HG03342 (cell line): ENCODE measurements around the gene PCDHGB5.

Experiments
- ATAC-seq: cut with Tn5 transposase; IDR thresholded peaks from one replicate; pipeline ENCODE4 v1.9.1; 2021; ENCODE audit warnings: mild to moderate bottlenecking, moderate library complexity; ENCODE audit not compliant: unreplicated experiment

PCDHGB5 gene

DNA sequence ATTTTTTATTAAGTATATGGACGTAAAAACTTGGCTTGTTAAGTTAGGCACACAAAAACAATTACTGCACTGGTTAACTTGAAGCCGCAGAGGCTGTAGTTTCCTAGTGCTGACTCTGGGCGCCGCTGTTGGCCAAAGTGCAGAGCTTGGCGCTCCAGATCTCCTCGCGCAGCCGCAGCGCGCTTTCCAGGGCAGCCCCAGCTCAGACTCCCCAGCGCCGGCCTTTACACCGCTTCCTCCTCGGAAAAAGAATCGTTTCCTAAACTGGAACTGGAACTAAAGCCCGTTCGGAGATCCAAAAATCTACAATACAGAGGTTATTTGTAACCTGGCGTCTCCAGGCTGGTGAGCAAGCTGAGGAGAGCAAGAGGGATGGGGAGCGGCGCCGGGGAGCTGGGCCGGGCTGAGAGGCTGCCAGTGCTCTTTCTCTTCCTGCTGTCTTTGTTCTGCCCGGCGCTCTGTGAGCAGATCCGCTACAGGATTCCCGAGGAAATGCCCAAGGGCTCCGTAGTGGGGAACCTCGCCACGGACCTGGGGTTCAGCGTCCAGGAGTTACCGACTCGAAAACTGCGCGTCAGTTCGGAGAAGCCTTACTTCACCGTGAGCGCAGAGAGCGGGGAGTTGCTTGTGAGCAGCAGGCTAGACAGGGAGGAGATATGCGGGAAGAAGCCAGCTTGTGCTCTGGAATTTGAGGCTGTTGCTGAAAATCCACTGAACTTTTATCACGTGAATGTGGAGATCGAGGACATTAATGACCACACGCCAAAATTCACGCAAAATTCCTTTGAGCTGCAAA is at the start of gene PCDHGB5:
TSS of gene PCDHGB5 (plus strand) at position 192 of the 796 bp plus-strand sequence. CDS start at position 373, 181 bp downstream.
- ATAC-seq = peak; percentile 90

DNA sequence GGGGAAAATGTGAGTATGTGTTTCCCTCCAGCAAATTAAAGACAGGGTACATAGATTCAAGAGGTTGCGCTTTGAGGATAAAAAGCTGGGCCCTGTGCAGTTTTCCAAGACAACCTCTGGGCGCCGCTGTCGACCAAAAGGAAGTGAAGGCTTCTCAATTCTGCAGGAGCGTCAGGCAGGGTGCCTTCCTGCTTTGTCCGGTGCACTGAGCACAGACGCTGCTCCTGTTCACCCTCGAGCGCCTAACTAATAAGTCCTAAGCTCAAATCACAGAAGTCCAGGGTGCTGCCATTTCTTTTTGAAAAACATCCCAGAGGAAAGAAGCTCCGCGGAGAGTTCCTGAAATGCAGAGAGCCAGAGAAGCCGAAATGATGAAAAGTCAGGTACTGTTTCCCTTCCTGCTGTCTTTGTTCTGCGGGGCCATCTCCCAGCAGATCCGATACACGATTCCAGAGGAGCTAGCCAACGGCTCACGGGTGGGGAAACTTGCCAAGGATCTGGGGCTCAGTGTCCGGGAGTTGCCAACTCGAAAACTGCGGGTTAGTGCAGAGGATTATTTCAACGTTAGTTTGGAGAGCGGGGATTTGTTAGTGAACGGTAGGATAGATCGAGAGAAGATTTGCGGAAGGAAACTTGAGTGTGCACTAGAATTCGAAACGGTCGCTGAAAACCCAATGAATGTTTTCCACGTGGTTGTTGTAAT is 47.7 kb upstream of the PCDHGB5 start, which contains the start of gene PCDHGB1:
TSS of gene PCDHGB1 (plus strand) at position 183 of the 703 bp plus-strand sequence. CDS start at position 345, 162 bp downstream.
- no peak for ATAC-seq

- ATAC-seq = no peak
These were observed 46.2 kb upstream of the PCDHGB5 start for GRCh38 chr5:141351591-141351990.

- no peak for ATAC-seq
These were observed 42.8 kb upstream of the PCDHGB5 start, which contains the start of gene PCDHGA4 for GRCh38 chr5:141354900-141355469. Gene PCDHGA4 (plus strand): TSS chr5:141355021. CDS start chr5:141355108, 87 bp downstream.

DNA sequence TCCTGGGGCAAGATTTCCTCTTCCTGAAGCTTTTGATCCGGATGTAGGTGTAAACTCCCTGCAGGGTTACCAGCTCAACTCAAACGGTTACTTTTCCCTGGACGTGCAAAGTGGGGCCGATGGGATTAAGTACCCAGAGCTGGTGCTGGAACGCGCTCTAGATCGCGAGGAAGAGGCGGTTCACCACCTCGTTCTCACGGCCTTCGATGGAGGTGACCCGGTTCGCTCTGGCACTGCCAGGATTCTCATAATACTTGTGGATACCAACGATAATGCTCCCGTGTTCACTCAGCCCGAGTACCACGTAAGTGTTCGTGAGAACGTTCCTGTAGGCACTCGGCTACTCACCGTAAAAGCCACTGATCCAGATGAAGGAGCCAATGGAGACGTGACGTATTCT is 42.1 kb upstream of the PCDHGB5 start:
- no peak for ATAC-seq

DNA sequence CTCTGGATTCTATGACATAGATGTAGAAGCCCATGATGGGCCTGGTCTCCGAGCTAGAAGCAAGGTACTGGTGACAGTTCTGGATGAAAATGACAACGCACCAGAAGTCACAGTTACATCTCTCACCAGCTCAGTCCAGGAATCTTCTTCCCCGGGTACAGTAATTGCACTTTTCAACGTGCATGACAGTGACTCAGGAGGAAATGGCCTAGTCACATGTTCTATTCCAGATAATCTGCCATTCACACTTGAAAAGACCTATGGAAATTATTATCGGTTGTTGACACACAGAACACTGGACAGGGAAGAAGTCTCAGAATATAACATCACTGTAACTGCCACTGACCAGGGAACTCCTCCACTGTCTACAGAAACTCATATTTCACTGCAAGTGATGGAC is 41.6 kb upstream of the PCDHGB5 start:
- no peak for ATAC-seq

GRCh38 chr5:141356950-141357349 is 40.8 kb upstream of the PCDHGB5 start:
- no peak for ATAC-seq

- ATAC-seq = no peak
These were observed 37.8 kb upstream of the PCDHGB5 start, which contains the start of gene PCDHGB2 for GRCh38 chr5:141359790-141360426. Gene PCDHGB2 (plus strand): TSS chr5:141359994. CDS start chr5:141360136, 142 bp downstream.

GRCh38 chr5:141360685-141361084 is 37.1 kb upstream of the PCDHGB5 start:
- ATAC-seq = no peak

- ATAC-seq = no peak
These were observed 35.0 kb upstream of the PCDHGB5 start for GRCh38 chr5:141362719-141363118.

DNA sequence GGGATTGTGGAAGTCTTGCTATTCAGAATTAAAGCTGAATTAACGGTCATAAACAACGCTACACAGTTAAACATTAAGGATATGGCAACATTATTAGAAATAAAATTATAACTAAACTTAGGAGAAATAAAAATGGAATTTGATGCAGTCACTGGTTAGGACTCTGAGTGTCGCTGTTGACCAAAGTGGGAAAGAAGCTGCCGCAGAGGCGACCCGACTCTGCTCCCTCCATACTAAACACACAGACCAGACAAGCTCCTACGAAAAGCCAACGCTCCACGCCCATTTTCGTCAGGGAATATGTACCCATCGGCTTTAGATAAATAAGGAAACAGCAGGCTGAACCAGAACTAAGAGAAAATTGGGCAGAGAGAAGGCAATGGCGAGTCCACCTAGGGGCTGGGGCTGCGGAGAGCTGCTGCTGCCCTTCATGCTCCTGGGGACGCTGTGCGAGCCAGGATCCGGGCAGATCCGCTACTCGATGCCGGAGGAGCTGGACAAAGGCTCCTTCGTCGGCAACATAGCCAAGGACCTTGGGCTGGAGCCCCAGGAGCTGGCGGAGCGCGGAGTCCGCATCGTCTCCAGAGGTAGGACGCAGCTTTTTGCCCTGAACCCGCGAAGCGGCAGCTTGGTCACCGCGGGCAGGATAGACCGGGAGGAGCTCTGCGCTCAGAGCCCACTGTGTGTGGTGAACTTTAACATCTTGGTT is 33.6 kb upstream of the PCDHGB5 start, which contains the start of gene PCDHGA5:
TSS of gene PCDHGA5 (plus strand) at position 211 of the 709 bp plus-strand sequence. CDS start at position 380, 169 bp downstream.
- no peak for ATAC-seq

GRCh38 chr5:141366016-141366896 is 31.5 kb upstream of the PCDHGB5 start:
- ATAC-seq = no peak

DNA sequence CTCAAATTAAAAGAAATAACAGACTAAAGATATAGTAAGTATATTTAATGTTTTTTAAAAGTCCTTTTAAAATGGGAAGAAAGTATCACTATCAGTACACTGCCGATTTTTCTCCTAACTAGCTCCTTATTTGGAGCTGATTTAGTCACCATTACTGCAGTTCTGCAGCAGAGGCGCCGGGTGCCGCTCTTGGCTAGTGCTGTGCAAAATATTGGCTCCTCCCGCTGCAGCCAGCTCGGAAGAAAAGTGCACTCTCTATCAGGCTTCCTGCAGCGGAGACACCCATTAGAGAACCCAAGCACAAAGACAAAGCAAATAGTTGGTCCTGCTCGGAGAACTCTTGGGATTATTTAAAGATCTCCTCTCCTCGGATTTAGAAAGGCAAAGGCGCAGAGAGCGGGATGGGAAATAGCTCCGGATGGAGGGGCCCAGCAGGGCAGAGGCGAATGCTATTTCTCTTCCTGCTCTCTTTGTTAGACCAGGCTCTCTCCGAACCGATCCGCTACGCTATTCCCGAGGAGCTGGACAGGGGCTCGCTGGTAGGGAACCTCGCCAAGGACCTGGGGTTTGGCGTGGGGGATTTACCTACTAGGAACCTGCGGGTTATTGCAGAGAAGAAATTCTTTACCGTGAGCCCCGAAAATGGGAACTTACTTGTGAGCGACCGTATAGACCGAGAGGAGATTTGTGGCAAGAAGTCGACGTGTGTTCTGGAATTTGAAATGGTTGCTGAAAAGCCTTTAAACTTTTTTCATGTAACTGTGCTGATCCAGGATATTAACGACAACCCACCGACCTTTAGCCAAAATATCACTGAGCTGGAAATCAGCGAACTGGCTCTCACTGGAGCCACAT is 27.5 kb upstream of the PCDHGB5 start, which contains the start of gene PCDHGB3:
TSS of gene PCDHGB3 (plus strand) at position 249 of the 855 bp plus-strand sequence. CDS start at position 402, 153 bp downstream.
- ATAC-seq = peak; percentile 82

DNA sequence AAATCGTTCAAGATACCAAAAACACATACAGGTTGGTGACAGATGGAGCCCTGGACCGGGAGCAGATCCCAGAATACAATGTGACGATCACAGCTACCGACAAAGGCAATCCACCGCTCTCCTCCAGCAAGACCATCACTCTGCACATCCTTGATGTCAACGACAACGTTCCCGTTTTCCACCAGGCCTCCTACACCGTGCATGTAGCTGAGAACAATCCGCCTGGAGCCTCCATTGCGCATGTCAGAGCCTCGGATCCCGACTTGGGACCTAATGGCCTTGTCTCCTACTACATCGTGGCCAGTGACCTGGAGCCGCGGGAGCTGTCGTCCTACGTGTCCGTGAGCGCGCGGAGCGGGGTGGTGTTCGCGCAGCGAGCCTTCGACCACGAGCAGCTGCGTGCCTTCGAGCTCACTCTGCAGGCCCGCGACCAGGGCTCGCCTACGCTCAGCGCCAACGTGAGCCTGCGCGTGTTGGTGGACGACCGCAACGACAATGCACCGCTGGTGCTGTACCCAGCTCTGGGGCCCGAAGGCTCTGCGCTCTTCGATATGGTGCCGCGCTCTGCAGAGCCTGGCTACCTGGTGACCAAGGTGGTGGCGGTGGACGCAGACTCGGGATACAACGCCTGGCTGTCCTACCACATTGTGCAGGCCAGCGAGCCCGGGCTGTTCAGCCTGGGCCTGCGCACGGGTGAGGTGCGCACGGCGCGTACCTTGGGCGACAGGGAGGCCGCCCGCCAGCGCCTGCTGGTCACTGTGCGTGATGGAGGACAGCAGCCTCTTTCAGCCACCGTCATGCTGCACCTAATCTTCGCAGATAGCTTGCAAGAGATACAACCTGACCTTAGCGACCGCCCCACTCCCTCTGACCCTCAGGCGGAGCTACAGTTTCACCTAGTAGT is 25.9 kb upstream of the PCDHGB5 start:
- ATAC-seq = no peak

DNA sequence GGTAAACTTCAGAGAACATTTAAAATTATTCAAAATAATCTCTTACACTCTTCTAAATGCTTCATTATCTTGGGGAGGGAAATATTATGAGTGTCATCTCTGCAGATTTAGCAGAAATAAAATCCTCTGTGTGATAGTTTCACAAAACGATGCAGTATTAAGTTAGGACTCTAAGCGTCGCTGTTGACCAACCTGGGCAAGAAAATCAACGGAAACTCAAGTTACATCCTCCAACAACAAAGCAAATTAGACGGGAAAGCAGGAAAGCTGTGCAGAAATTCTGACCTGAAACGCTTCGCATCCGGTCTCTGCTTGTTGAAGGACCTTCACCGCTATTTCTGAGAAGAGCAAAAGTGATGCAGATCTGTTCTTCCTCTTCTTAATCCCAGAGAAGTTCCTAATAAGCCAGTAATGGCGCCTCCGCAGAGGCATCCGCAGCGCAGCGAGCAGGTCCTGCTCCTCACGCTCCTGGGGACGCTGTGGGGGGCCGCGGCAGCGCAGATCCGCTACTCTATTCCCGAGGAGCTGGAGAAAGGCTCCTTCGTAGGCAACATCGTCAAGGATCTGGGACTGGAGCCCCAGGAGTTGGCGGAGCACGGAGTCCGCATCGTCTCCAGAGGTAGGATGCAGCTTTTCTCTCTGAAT is 24.0 kb upstream of the PCDHGB5 start, which contains the start of gene PCDHGA6:
TSS of gene PCDHGA6 (plus strand) at position 219 of the 645 bp plus-strand sequence. CDS start at position 412, 193 bp downstream.
- ATAC-seq = no peak

DNA sequence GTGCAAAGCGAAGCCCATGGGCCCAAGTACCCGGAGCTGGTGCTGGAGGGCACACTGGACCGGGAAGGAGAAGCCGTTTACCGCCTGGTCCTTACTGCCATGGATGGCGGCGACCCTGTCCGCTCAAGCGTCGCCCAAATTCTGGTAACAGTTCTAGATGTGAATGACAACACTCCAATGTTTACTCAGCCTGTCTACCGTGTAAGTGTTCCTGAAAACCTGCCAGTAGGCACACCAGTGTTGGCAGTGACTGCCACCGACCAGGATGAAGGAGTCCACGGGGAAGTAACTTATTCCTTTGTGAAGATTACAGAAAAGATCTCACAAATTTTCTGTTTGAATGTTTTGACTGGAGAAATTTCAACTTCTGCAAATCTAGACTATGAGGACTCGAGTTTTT is 23.1 kb upstream of the PCDHGB5 start:
- ATAC-seq = no peak
